Central memory CD4-positive, alpha-beta T cell (primary cell): ENCODE data around the gene AATF.

Experiments
- DNase-seq: peaks from one replicate; pipeline ENCODE4 v3.0.0; 2022

AATF gene

DNA sequence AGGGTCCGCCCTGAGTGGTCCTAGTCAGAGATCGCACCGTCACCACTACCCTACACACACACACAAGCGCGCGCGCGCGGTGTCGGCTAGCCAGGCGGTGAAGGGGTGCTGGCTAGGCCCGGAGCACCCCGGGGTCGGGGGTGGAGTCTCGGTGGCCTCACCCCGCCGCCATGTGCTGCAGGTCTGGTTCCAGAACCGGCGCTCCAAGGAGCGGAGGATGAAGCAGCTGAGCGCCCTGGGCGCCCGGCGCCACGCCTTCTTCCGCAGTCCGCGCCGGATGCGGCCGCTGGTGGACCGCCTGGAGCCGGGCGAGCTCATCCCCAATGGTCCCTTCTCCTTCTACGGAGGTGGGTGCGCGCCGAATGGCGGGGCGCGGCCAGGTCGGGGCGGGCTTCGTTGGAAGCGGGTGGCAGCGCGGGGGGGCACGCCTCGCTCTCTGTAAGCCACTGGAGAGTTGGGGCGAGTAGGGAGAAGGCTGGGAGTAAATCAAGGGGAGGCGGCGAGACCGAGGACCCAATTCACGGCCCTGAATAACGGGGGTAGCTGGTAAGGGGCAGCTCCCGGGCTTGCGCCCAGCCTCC, 6.6 kb upstream of the AATF start:
- DNase-seq: no peak

DNA sequence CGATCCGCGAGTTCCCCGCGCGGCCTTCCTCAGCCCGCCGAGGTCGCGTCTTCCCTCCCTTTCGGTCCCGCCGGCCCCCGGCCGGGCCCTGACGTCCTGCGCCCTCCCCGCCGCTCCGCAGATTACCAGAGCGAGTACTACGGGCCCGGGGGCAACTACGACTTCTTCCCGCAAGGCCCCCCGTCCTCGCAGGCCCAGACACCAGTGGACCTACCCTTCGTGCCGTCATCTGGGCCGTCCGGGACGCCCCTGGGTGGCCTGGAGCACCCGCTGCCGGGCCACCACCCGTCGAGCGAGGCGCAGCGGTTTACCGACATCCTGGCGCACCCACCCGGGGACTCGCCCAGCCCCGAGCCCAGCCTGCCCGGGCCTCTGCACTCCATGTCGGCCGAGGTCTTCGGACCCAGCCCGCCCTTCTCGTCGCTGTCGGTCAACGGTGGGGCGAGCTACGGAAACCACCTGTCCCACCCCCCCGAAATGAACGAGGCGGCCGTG, 6.1 kb upstream of the AATF start:
- no peak for DNase-seq

- DNase-seq: no peak
Observed at GRCh38 chr17:36943250-36944191, 5.2 kb upstream of the AATF start.

DNA sequence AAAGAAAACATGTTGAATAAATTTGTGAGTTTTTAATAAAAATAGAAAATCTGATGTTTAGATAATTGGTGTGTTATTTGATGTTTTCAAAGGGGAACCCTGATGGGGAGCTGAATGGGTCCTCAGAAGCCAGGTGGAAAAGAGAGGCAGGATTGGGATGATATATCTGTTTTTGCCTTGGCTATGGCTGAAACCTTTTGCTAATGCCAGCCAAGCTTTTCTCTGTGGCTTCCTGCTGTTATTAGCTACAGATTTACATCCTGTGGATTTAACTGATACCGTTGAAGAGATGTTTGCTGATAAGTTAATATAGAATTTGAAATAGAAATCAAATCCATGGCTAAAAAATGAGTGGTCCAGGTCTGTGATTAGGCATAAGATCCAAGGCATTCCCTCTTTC, 4.2 kb upstream of the AATF start:
- DNase-seq: no peak

DNA sequence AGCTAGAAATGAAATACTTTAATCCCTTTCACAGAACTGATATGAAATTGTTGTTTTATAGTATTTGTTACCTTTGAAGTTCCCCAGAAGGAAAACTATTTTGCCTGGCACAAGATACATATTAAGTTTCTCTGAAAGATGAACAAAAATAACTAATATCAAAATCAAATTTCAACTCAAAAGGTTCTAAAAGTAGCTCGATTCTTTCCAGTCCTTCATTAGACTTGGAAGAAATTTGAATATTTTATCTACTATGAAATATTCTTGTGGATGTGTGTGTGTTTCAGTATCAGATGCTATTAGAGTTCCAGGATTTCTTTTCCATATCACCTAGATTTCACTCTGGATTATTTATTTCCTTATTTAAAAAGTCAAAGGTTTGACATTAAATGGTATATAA, 3.6 kb upstream of the AATF start:
- DNase-seq: no peak

GRCh38 chr17:36945959-36946725, 2.6 kb upstream of the AATF start:
- no peak for DNase-seq

GRCh38 chr17:36946726-36947091, 2.0 kb upstream of the AATF start:
- DNase-seq: no peak

DNA sequence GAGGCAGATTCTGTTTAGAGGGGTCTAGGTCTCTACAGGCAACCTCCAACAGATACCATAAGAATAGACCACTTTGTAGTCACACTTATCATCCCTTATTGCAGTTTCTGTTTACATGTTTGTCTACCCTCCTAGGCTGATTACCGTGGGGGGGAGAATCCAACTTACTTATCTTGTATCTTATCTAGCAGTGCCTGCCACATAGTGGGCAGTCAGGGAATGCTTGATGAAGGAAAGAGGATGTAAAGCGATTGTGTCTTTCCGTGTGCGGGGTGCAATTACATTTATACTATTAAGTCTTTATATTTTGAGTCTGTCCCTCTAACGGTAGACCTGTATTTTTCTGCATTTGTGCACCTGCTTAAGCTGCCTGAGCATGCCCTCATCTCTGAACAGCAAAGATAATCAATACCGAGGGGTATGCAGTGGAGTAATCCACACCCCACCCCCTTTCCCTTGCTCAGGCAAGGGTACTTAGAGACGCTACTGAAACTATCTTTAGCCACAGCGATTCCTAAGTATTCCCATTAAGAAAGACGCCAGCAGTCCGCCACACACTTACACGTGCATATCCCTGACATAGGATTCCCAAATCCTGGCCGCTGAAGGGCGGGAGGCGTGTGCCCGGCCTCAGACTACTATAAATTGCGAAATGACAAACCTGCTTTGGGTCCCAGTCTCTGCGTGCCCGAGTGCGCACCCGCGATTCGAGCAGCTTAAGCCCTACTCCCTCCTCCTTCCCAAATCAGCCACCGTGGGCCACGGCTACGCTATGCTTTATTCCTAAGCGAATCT, 635 bp upstream of the AATF start:
- DNase-seq: no peak

DNA sequence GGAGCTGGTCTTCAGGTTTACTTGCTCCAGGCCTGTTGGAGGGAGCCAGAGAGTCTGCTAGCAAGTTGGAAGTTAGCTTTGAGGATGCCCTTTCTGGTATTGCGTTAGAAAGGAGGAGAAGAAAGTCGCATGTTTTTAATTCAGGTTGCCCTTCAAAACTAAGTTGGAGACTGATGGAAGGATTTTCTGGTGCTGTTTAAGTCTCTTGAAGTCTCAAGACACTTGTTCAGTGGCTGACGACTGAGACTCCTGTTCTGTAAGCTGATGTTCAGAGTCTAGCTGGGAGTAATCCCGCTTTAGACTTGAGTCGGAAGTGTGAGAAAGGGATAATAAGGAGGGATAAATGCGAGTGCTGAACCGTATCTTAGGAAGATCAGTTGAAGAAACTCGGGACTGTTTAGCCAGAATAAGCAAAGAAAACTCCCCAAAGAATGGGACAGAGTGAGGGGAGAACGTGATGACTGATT, 740 bp downstream of the AATF start:
- no peak for DNase-seq

- DNase-seq: no peak
Observed at GRCh38 chr17:36950027-36950426, 1.3 kb downstream of the AATF start.

- DNase-seq: no peak
Observed at GRCh38 chr17:36951084-36951789, 2.5 kb downstream of the AATF start.

DNA sequence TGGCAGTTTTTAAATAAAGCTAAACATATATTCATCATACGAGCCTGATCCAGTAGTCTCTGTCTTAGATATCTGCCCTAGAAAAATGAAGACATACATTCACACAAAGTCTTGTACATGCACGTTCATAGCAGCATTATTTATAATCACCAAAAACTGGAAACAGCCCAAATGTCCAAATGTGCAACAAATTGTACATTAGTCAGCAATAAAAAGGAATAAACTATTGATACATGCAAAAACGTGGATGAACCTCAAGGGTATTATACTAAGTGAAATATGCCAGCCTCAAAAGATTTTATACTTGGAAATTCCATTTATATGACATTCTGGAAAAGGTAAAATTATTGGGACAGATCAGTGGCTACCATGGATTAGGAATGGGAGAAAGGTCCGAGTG, 22.8 kb downstream of the AATF start:
- no peak for DNase-seq

GRCh38 chr17:36972186-36972700, 23.5 kb downstream of the AATF start:
- no peak for DNase-seq

DNA sequence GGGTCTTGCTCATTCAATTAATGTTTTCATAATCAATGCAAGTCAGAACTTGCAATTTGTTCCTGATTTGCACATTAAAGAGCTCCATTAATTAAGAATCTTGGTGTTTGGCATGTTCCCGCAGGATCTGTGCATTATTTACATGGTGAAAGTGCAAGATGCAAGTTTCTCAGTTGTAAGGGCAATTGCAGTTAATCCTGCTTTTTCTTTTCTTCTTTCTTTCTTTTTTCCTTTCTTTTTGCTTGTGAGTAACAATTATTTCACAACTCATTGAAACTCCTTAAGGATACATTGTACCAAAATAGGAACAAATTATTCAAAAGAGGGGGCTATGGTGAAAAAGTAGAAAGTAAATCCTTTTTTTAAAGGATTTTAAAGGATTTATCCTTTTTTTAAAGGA, 24.2 kb downstream of the AATF start:
- DNase-seq: no peak

GRCh38 chr17:36975922-36976515, 27.3 kb downstream of the AATF start:
- no peak for DNase-seq

DNA sequence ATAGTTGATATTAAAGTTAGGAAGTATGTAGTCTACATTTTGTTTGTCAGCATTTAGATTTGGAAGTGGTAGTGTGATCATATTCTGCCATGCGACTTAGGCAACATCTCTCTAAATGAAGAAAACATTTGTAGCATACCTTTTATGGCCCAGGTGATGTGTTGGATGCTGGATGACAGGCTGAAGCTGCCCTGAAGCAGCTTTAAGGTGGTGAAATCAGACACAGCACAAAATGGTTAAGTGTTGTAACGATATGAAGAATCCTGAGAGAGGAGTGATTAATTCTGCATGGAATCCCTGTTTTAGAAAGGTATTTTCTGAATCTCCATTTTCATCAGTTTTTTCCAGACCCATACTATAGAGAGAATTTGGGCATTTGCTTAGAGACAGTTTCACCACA, 28.3 kb downstream of the AATF start:
- no peak for DNase-seq

DNA sequence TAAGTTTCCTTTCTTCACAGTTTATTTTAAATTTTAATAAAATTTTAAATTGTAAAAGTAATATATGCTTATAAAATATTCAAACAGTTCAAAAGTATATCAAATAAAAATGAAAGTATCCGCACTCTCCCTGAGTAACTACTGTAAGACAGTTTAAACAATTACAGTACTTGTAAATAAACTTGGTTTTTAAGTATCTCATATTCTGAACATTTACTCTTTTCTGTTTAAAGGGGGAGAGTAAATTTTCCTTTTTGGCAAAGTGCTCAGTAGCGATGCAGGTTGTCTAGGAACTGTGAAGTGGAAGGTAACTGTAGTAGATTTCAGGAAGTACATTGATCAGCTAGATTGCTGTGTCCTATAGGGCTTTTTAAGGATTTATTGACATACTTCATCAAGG, 28.8 kb downstream of the AATF start:
- DNase-seq: no peak

DNA sequence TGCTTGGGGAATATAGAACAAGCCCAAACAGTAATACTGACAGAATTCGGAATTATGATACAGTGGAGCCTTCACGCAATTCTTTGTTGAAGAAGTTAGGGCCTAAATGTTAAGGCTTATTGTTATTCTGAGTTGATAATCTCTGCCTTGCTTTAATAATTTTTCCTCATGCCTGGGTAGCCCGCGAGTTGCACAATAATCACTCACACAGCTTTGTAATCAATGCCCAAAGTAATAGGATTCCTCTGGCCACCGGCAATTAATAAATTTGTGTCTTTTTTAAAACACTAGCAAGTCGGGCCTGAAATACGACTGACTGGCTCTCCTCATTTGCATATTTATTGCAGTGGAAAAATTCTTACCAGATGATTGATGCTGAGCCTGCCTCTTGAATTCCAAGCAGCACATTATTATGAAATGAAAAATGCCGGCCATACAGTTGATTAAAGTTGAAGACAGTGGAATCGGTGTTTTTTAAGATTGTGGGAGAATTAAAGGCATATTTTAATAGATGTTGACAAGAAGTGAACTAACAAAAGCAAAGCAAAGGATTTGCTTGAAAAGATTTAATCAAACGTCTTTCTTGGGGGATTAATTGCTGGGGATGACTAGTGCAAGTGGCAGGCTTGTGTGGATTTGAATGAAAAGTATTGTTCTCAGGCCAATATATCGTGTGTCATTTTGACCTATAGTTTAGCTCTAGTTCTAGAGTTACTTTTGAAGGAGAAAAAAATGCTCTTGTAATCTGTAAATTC, 30.2 kb downstream of the AATF start:
- no peak for DNase-seq

- no peak for DNase-seq
Observed at GRCh38 chr17:36979565-36979941, 30.8 kb downstream of the AATF start.

- DNase-seq: no peak
Observed at GRCh38 chr17:36980280-36980761, 31.6 kb downstream of the AATF start.
